Fibroblast of lung (primary cell): ENCODE data around the gene KLRG1.

Experiments
- CTCF ChIP-seq, 2 donors: IDR thresholded peaks in 1 of 2; conservative IDR thresholded peaks in 1 of 2; 1 replicate in 1 of 2; 2 replicates in 1 of 2; pipeline ENCODE4 v1.5.1; 2011 to 2012; ENCODE audit warnings: low read length in 2 of 2, control low read depth in 1 of 2, inconsistent platforms in 1 of 2, low read depth in 1 of 2, mild to moderate bottlenecking in 1 of 2
- EZH2 ChIP-seq: IDR thresholded peaks from 2 replicates; pipeline ENCODE4 v1.5.1; 2012; ENCODE audit warnings: low read length, control low read depth, mild to moderate bottlenecking; ENCODE audit errors: missing control alignments

GRCh38 chr12:9002335-9002734 is 13.0 kb downstream of the KLRG1 start:
- TF ChIP-seq EZH2 (no peak), CTCF (conservative IDR thresholded peaks at IDR 0.05 in 1 of 2, IDR thresholded peaks at IDR 0.05 in 1 of 2; ENCODE audit: low read depth in 1 of 2, low read length in 2 of 2) (no peak)
